ENCODE data around the gene TNRC6B. TPM values are rescaled to one million over a fixed set of nuclear protein-coding genes. Genes with fewer than 3 reads are reported as not detected.

Gene TNRC6B
- total RNA-seq, 1 donor from 2014 or later: 51.2 TPM

- no peak overlapping the region for H2AFZ ChIP-seq (ENCODE audit: low read depth, low read length)
- TF ChIP-seq CTCF (IDR thresholded peaks at IDR 0.05; ENCODE audit: insufficient read depth, low read depth, low read length) (no peak), EZH2 (IDR thresholded peaks at IDR 0.05; ENCODE audit: insufficient read depth, low read length) (no peak)
- H3K9me3 ChIP-seq (ENCODE audit: insufficient read depth, low read depth, low read length): no peaks in the 10 kb centered on the region
- Mint-ChIP-seq H3K36me3 (ENCODE audit: low read depth, unreplicated experiment) (peaks cover 12% of the 10 kb centered on the region), H3K27ac (ENCODE audit: unreplicated experiment) (no peak overlapping the region), H3K4me3 (ENCODE audit: unreplicated experiment) (no peak overlapping the region), H3K4me1 (ENCODE audit: low read depth, unreplicated experiment) (peaks cover 18% of the 10 kb centered on the region), H3K9me3 (ENCODE audit: unreplicated experiment) (no peaks in the 10 kb centered on the region), H3K27me3 (ENCODE audit: low read depth, unreplicated experiment) (no peaks in the 10 kb centered on the region)
- FAIRE-seq (no peak), DNase-seq (ENCODE audit: low read depth) (no peak)
- peaks cover 7% of the 10 kb centered on the region for H4K20me1 ChIP-seq (ENCODE audit: insufficient read depth, low read length)
- H3K4me1 ChIP-seq (ENCODE audit: insufficient read depth, low read length): peaks cover 20% of the 10 kb centered on the region
- H3K36me3 ChIP-seq (ENCODE audit: insufficient read depth, low read length): peaks cover 3% of the 10 kb centered on the region
- peak overlapping the region; percentile 54 for H3K4me2 ChIP-seq (ENCODE audit: low read length)
- H3K4me3 ChIP-seq (ENCODE audit: insufficient read depth, low read depth, low read length): no peak overlapping the region
- no peaks in the 10 kb centered on the region for H3K79me2 ChIP-seq (ENCODE audit: insufficient read depth, low read length)
- no peaks in the 10 kb centered on the region for H3K27me3 ChIP-seq (ENCODE audit: insufficient read depth, low read length)
- no peak overlapping the region for H3K9ac ChIP-seq (ENCODE audit: low read length)
- no peak overlapping the region for H3K27ac ChIP-seq (ENCODE audit: low read depth, low read length)
These were observed 154.0 kb downstream of the TNRC6B start for GRCh38 chr22:40331706-40332105.

- peaks cover 3% of the 10 kb centered on the region for H3K36me3 ChIP-seq (ENCODE audit: insufficient read depth, low read length)
- Mint-ChIP-seq H3K27me3 (ENCODE audit: low read depth, unreplicated experiment) (no peaks in the 10 kb centered on the region), H3K4me3 (ENCODE audit: unreplicated experiment) (peak overlapping the region; percentile 2), H3K4me1 (ENCODE audit: low read depth, unreplicated experiment) (peaks cover 13% of the 10 kb centered on the region), H3K27ac (ENCODE audit: unreplicated experiment) (no peak overlapping the region), H3K9me3 (ENCODE audit: unreplicated experiment) (no peaks in the 10 kb centered on the region), H3K36me3 (ENCODE audit: low read depth, unreplicated experiment) (peaks cover 12% of the 10 kb centered on the region)
- no peak overlapping the region for H3K27ac ChIP-seq (ENCODE audit: low read depth, low read length)
- no peaks in the 10 kb centered on the region for H3K79me2 ChIP-seq (ENCODE audit: insufficient read depth, low read length)
- no peak overlapping the region for H3K9ac ChIP-seq (ENCODE audit: low read length)
- H2AFZ ChIP-seq (ENCODE audit: low read depth, low read length): no peak overlapping the region
- peaks cover 3% of the 10 kb centered on the region for H4K20me1 ChIP-seq (ENCODE audit: insufficient read depth, low read length)
- FAIRE-seq (no peak), DNase-seq (ENCODE audit: low read depth) (peak; percentile 62)
- peaks cover 14% of the 10 kb centered on the region for H3K4me1 ChIP-seq (ENCODE audit: insufficient read depth, low read length)
- no peak overlapping the region for H3K4me3 ChIP-seq (ENCODE audit: insufficient read depth, low read depth, low read length)
- no peaks in the 10 kb centered on the region for H3K27me3 ChIP-seq (ENCODE audit: insufficient read depth, low read length)
- peak overlapping the region; percentile 54 for H3K4me2 ChIP-seq (ENCODE audit: low read length)
- H3K9me3 ChIP-seq (ENCODE audit: insufficient read depth, low read depth, low read length): no peaks in the 10 kb centered on the region
- no peak for TF ChIP-seq EZH2 (IDR thresholded peaks at IDR 0.05; ENCODE audit: insufficient read depth, low read length)
- TF ChIP-seq CTCF (IDR thresholded peaks at IDR 0.05; ENCODE audit: insufficient read depth, low read depth, low read length): no peak
These were observed 154.6 kb downstream of the TNRC6B start for GRCh38 chr22:40332319-40332781.

- no peak overlapping the region for H3K4me3 ChIP-seq (ENCODE audit: insufficient read depth, low read depth, low read length)
- Mint-ChIP-seq H3K27me3 (ENCODE audit: low read depth, unreplicated experiment) (no peaks in the 10 kb centered on the region), H3K36me3 (ENCODE audit: low read depth, unreplicated experiment) (peaks cover 19% of the 10 kb centered on the region), H3K4me1 (ENCODE audit: low read depth, unreplicated experiment) (peaks cover 11% of the 10 kb centered on the region), H3K4me3 (ENCODE audit: unreplicated experiment) (no peak overlapping the region), H3K9me3 (ENCODE audit: unreplicated experiment) (no peaks in the 10 kb centered on the region), H3K27ac (ENCODE audit: unreplicated experiment) (peak overlapping the region; percentile 50)
- no peaks in the 10 kb centered on the region for H3K9me3 ChIP-seq (ENCODE audit: insufficient read depth, low read depth, low read length)
- no peak for TF ChIP-seq CTCF (IDR thresholded peaks at IDR 0.05; ENCODE audit: insufficient read depth, low read depth, low read length)
- TF ChIP-seq EZH2 (IDR thresholded peaks at IDR 0.05; ENCODE audit: insufficient read depth, low read length): no peak
- no peaks in the 10 kb centered on the region for H3K79me2 ChIP-seq (ENCODE audit: insufficient read depth, low read length)
- no peak overlapping the region for H2AFZ ChIP-seq (ENCODE audit: low read depth, low read length)
- H3K4me2 ChIP-seq (ENCODE audit: low read length): no peak overlapping the region
- no peak for DNase-seq (ENCODE audit: low read depth)
- H3K27me3 ChIP-seq (ENCODE audit: insufficient read depth, low read length): no peaks in the 10 kb centered on the region
- H3K36me3 ChIP-seq (ENCODE audit: insufficient read depth, low read length): peaks cover 3% of the 10 kb centered on the region
- peaks cover 13% of the 10 kb centered on the region for H3K4me1 ChIP-seq (ENCODE audit: insufficient read depth, low read length)
- H3K9ac ChIP-seq (ENCODE audit: low read length): no peak overlapping the region
- H3K27ac ChIP-seq (ENCODE audit: low read depth, low read length): no peak overlapping the region
- FAIRE-seq: no peak
- H4K20me1 ChIP-seq (ENCODE audit: insufficient read depth, low read length): peaks cover 3% of the 10 kb centered on the region
These were observed 156.3 kb downstream of the TNRC6B start for GRCh38 chr22:40334060-40334459.

Measured in astrocyte (in vitro differentiated cells and primary cell).